Stimulated activated CD4-positive, alpha-beta T cell treated with anti-CD3 and anti-CD28 coated beads, Interleukin-15, amount 100 ng/mL, for 48 hours (primary cell): Measurements from ENCODE around the gene CRTC1.

Experiments
- DNase-seq, 2 donors: peaks; one replicate each; pipeline ENCODE4 v3.0.0-alpha.2; 2020; ENCODE audit warnings: low read depth in 2 of 2

Gene CRTC1

GRCh38 chr19:18783958-18784785, 100.7 kb downstream of the CRTC1 start:
- DNase-seq, result no peak

GRCh38 chr19:18784786-18785120, 101.3 kb downstream of the CRTC1 start:
- no peak for DNase-seq

- DNase-seq, result peak; percentile 71 to 76
These were observed 102.0 kb downstream of the CRTC1 start for GRCh38 chr19:18785179-18786124.

GRCh38 chr19:18788529-18789421, 105.3 kb downstream of the CRTC1 start:
- no peak for DNase-seq

- DNase-seq, result no peak
These were observed 106.0 kb downstream of the CRTC1 start for GRCh38 chr19:18789422-18789869.

- peak in 1 of 2 donors; percentile 25 for DNase-seq
These were observed 106.5 kb downstream of the CRTC1 start for GRCh38 chr19:18789883-18790565.

GRCh38 chr19:18790566-18791314, 107.3 kb downstream of the CRTC1 start, which contains the start of gene COMP:
COMP (minus strand) TSS chr19:18791305; CDS start chr19:18791269, 36 bp downstream.
- DNase-seq, result no peak

- DNase-seq, result no peak
These were observed 107.8 kb downstream of the CRTC1 start for GRCh38 chr19:18791315-18791678.

GRCh38 chr19:18792661-18793060, 109.2 kb downstream of the CRTC1 start:
- DNase-seq, result no peak

GRCh38 chr19:18793144-18794028, 109.9 kb downstream of the CRTC1 start:
- no peak for DNase-seq

- no peak for DNase-seq
These were observed 110.5 kb downstream of the CRTC1 start for GRCh38 chr19:18794029-18794313.

GRCh38 chr19:18794692-18795091, 111.2 kb downstream of the CRTC1 start:
- DNase-seq, result no peak

GRCh38 chr19:18795540-18795939, 112.1 kb downstream of the CRTC1 start:
- no peak for DNase-seq

- DNase-seq, result no peak
These were observed 112.8 kb downstream of the CRTC1 start for GRCh38 chr19:18796239-18796638.

GRCh38 chr19:18798384-18799352, 115.2 kb downstream of the CRTC1 start:
- DNase-seq, result no peak

- DNase-seq, result no peak
These were observed 116.0 kb downstream of the CRTC1 start for GRCh38 chr19:18799389-18799970.

GRCh38 chr19:18800079-18800478, 116.6 kb downstream of the CRTC1 start:
- no peak for DNase-seq

GRCh38 chr19:18800636-18801035, 117.2 kb downstream of the CRTC1 start:
- DNase-seq, result no peak
